HepG2 (cell line): ENCODE measurements around the gene GADD45B. TPM values are rescaled to one million over a fixed set of nuclear protein-coding genes. Genes with fewer than 3 reads are reported as not detected.
A peak's percentile ranks its signal among the peaks of the same experiment; 100 is the strongest.

Source experiments
- ADNP ChIP-seq: sonication (generic); formaldehyde crosslinking; IDR thresholded peaks from 2 replicates; pipeline ENCODE4 v1.4.0; 2020; ENCODE audit warnings: missing genetic modification reagents
- ARID2 ChIP-seq: sonication (generic); formaldehyde crosslinking; IDR thresholded peaks from 2 replicates; pipeline ENCODE4 v1.8.1; 2022; ENCODE audit warnings: mild to moderate bottlenecking, missing genetic modification reagents, borderline replicate concordance
- ATF2 ChIP-seq: sonication (generic); formaldehyde crosslinking; IDR thresholded peaks from 2 replicates; pipeline ENCODE4 v1.4.0; 2020; ENCODE audit warnings: missing genetic modification reagents
- BORCS8-MEF2B ChIP-seq: sonication (generic); formaldehyde crosslinking; IDR thresholded peaks from 2 replicates; pipeline ENCODE4 v1.8.0; 2022; ENCODE audit warnings: mild to moderate bottlenecking, missing genetic modification reagents
- CCAR2 ChIP-seq: fragments of 200-400 bp; formaldehyde crosslinking; optimal IDR thresholded peaks from 2 replicates; pipeline ENCODE3; 2018; ENCODE audit warnings: low read depth, mild to moderate bottlenecking, low read length, moderate library complexity
- CENPX ChIP-seq: sonication (generic); formaldehyde crosslinking; IDR thresholded peaks from 2 replicates; pipeline ENCODE4 v1.9.0; 2021; ENCODE audit warnings: mild to moderate bottlenecking, missing genetic modification reagents, moderate library complexity
- DMTF1 ChIP-seq: sonication (generic); formaldehyde crosslinking; IDR thresholded peaks from 2 replicates; pipeline ENCODE4 v1.4.0; 2020; ENCODE audit warnings: mild to moderate bottlenecking, missing genetic modification reagents
- FOXP1 ChIP-seq, 2 experiments: fragments of 450-650 bp in 1 of 2; IDR thresholded peaks; 2 replicates each; pipeline ENCODE4 v1.6.1; 2017 to 2018; ENCODE audit warnings: antibody characterized with exemption in 1 of 2
- HNRNPH1 ChIP-seq: fragments of 200-400 bp; formaldehyde crosslinking; optimal IDR thresholded peaks from 2 replicates; pipeline ENCODE3; 2017; ENCODE audit warnings: mild to moderate bottlenecking, low read depth, low read length
- MXD1 ChIP-seq: sonication (generic); formaldehyde crosslinking; IDR thresholded peaks from 2 replicates; pipeline ENCODE4 v1.4.0; 2020; ENCODE audit warnings: mild to moderate bottlenecking, missing genetic modification reagents
- NFYC ChIP-seq: IDR thresholded peaks from 2 replicates; pipeline ENCODE4 v1.6.1; 2016; ENCODE audit warnings: missing genetic modification reagents, missing compliant biosample characterization
- PHF20 ChIP-seq: sonication (generic); formaldehyde crosslinking; IDR thresholded peaks from 2 replicates; pipeline ENCODE4 v1.5.0; 2020; ENCODE audit warnings: mild to moderate bottlenecking, missing genetic modification reagents
- POGK ChIP-seq: sonication (generic); formaldehyde crosslinking; conservative IDR thresholded peaks from 2 replicates; pipeline ENCODE4 v1.8.0; 2022; ENCODE audit warnings: mild to moderate bottlenecking, moderate library complexity, missing genetic modification reagents
- REXO4 ChIP-seq: sonication (generic); formaldehyde crosslinking; IDR thresholded peaks from 2 replicates; pipeline ENCODE4 v1.8.0; 2022; ENCODE audit warnings: missing genetic modification reagents, mild to moderate bottlenecking, borderline replicate concordance
- TMF1 ChIP-seq: sonication (generic); formaldehyde crosslinking; IDR thresholded peaks from 2 replicates; pipeline ENCODE4 v1.8.1; 2022; ENCODE audit warnings: low read depth, missing genetic modification reagents
- ZMYM3 ChIP-seq: sonication (generic); formaldehyde crosslinking; IDR thresholded peaks from 2 replicates; pipeline ENCODE4 v1.5.1; 2020; ENCODE audit warnings: mild to moderate bottlenecking, missing genetic modification reagents
- ZNF17 ChIP-seq: sonication (generic); formaldehyde crosslinking; IDR thresholded peaks from 2 replicates; pipeline ENCODE4 v1.5.0; 2020; ENCODE audit warnings: mild to moderate bottlenecking, missing genetic modification reagents
- ZNF766 ChIP-seq: sonication (generic); formaldehyde crosslinking; IDR thresholded peaks from 2 replicates; pipeline ENCODE4 v1.5.0; 2020; ENCODE audit warnings: missing genetic modification reagents, borderline replicate concordance
- polyA plus RNA-seq, 8 experiments: library from polyadenylated mRNA; depleted of rRNA in 3 of 8; stranded (reverse) in 7 of 8; unstranded in 1 of 8; fragments of >200 nt; fragmentation: Illumina TruSeq in 4 of 8; extraction: Trizol in 4 of 8; gene quantifications; 2 replicates each; pipeline versions ENCODE4 v1.2.1 to v1.2.3, GENCODE V29; 2011 to 2016; ENCODE audit warnings: low read depth in 4 of 8, missing spikeins in 1 of 8, mixed read lengths in 1 of 8; ENCODE audit not compliant: insufficient read depth in 1 of 8
- total RNA-seq, 5 experiments: library from RNA; depleted of rRNA; stranded (reverse); fragments of >200 nt; fragmentation: Illumina TruSeq; extraction: Trizol; gene quantifications; 2 replicates each; pipeline ENCODE4 v1.2.3, GENCODE V29; 2016; ENCODE audit warnings: low read depth in 1 of 5

GADD45B gene
- total and polyA plus RNA-seq, 2 of the 13 experiments (the other 11 are each of a cell fraction or from before 2014, with no cell fraction given), result 4.6 to 34.1 TPM

- TF ChIP-seq HNRNPH1 (no peak), BORCS8-MEF2B (CRISPR knock-in tag) (no peak), PHF20 (CRISPR knock-in tag) (peak; percentile 41; the same call in 1 of the 2 replicates), ADNP (CRISPR knock-in tag) (no peak), DMTF1 (no peak), ZNF17 (CRISPR knock-in tag) (no peak), REXO4 (CRISPR knock-in tag) (no peak), FOXP1 (IDR thresholded peaks at IDR 0.05) (peak; percentile 95), FOXP1 (CRISPR knock-in tag; IDR thresholded peaks at IDR 0.05) (peak; percentile 97), MXD1 (no peak), ZNF766 (CRISPR knock-in tag) (no peak), TMF1 (no peak), CENPX (no peak), POGK (CRISPR knock-in tag) (no peak), ARID2 (CRISPR knock-in tag) (no peak), ATF2 (CRISPR knock-in tag) (peak; percentile 48; the same call in 1 of the 2 replicates), NFYC (CRISPR knock-in tag) (no peak), ZMYM3 (CRISPR knock-in tag) (peak; percentile 83), CCAR2 (no peak)
Measured at GRCh38 chr19:2507109-2507508, 31.2 kb downstream of the GADD45B start (continued).
